Keratinocyte (primary cell): ENCODE data around the gene URGCP. TPM values are rescaled to one million over a fixed set of nuclear protein-coding genes. Genes with fewer than 3 reads are reported as not detected.

Experiments used
- DNase-seq: peaks from one replicate; pipeline ENCODE4 v3.0.0-alpha.2; 2011; ENCODE audit warnings: low read depth, missing footprints, low spot score
- FAIRE-seq: peaks from 2 replicates; lab custom pipeline; 2011; peaks lifted over from hg19 to GRCh38; lab: Jason Lieb, UNC
- H2AFZ ChIP-seq: 2 replicates; pipeline ENCODE4 v1.6.0; 2012; ENCODE audit warnings: low read length, control low read depth, inconsistent platforms; ENCODE audit not compliant: control insufficient read depth
- H3K27ac ChIP-seq: 2 replicates; pipeline ENCODE4 v1.5.1; 2011; ENCODE audit warnings: low read length; ENCODE audit not compliant: control insufficient read depth, insufficient read depth
- H3K27me3 ChIP-seq: 3 replicates; pipeline ENCODE4 v1.6.0; 2011; ENCODE audit warnings: low read length; ENCODE audit not compliant: control insufficient read depth, insufficient read depth; ENCODE audit errors: extremely low read depth
- H3K36me3 ChIP-seq, 2 experiments: 2 replicates in 1 of 2; 3 replicates in 1 of 2; pipeline ENCODE4 v1.5.1; 2011; ENCODE audit warnings: low read length in 2 of 2, mild to moderate bottlenecking in 1 of 2; ENCODE audit not compliant: control insufficient read depth in 2 of 2, insufficient read depth in 2 of 2; ENCODE audit errors: extremely low read depth in 1 of 2
- H3K4me1 ChIP-seq: 3 replicates; pipeline ENCODE4 v1.5.1; 2011; ENCODE audit warnings: low read length; ENCODE audit not compliant: control insufficient read depth, insufficient read depth; ENCODE audit errors: extremely low read depth
- H3K4me2 ChIP-seq: 3 replicates; pipeline ENCODE4 v1.6.0; 2011; ENCODE audit warnings: low read depth, low read length; ENCODE audit not compliant: control insufficient read depth, insufficient read depth; ENCODE audit errors: extremely low read depth
- H3K4me3 ChIP-seq, 3 experiments: fragments of 200-600 bp in 1 of 3; sonication (generic) in 1 of 3; 2 replicates in 2 of 3; 3 replicates in 1 of 3; pipeline ENCODE4 v1.5.1; 2011 to 2016; ENCODE audit warnings: low read length in 3 of 3, mild to moderate bottlenecking in 3 of 3, control low read depth in 2 of 3, inconsistent platforms in 1 of 3, low read depth in 1 of 3, mixed read lengths in 1 of 3, mixed run types in 1 of 3, moderate library complexity in 1 of 3; ENCODE audit not compliant: control insufficient read depth in 2 of 3, insufficient read depth in 2 of 3; ENCODE audit errors: extremely low read depth in 1 of 3
- H3K79me2 ChIP-seq: 2 replicates; pipeline ENCODE4 v1.6.0; 2012; ENCODE audit warnings: low read length; ENCODE audit not compliant: control insufficient read depth, insufficient read depth
- H3K9ac ChIP-seq: 3 replicates; pipeline ENCODE4 v1.6.0; 2011; ENCODE audit warnings: low read length; ENCODE audit not compliant: control insufficient read depth, insufficient read depth; ENCODE audit errors: extremely low read depth
- H3K9me1 ChIP-seq: 3 replicates; pipeline ENCODE4 v1.6.0; 2011; ENCODE audit warnings: low read length; ENCODE audit not compliant: control insufficient read depth, insufficient read depth; ENCODE audit errors: extremely low read depth
- H3K9me3 ChIP-seq: 2 replicates; pipeline ENCODE4 v1.5.1; 2012; ENCODE audit warnings: low read depth, low read length; ENCODE audit not compliant: control insufficient read depth
- H4K20me1 ChIP-seq: 3 replicates; pipeline ENCODE4 v1.6.0; 2011; ENCODE audit warnings: low read length; ENCODE audit not compliant: control insufficient read depth, insufficient read depth; ENCODE audit errors: extremely low read depth
- CTCF ChIP-seq, 3 experiments: IDR thresholded peaks in 1 of 3; conservative IDR thresholded peaks in 1 of 3; optimal IDR thresholded peaks in 1 of 3; 2 replicates in 2 of 3; 3 replicates in 1 of 3; pipeline versions ENCODE3 to v1.5.1; 2011; ENCODE audit warnings: low read length in 3 of 3, mild to moderate bottlenecking in 3 of 3, moderate library complexity in 2 of 3, control low read depth in 1 of 3, inconsistent platforms in 1 of 3; ENCODE audit not compliant: insufficient read depth in 2 of 3; ENCODE audit errors: extremely low read depth in 1 of 3
- EZH2 ChIP-seq: IDR thresholded peaks from one replicate; pipeline ENCODE4 v1.6.1; 2012; ENCODE audit warnings: inconsistent platforms, mild to moderate bottlenecking, low read length, moderate library complexity
- dilution Hi-C: fragments of 300-500 bp; cut with MboI; formaldehyde crosslinking; loops from one replicate; pipeline ENCODE4 v1.7.0; 2020; ENCODE audit warnings: low sequenced_read_pairs; ENCODE audit not compliant: extremely low pct_ligation_motif_present
- polyA plus RNA-seq, 5 experiments: library from polyadenylated mRNA; depleted of rRNA in 3 of 5; stranded (reverse) in 3 of 5; stranded (forward) in 1 of 5; unstranded in 1 of 5; fragments of >200 nt; gene quantifications; 1 replicate in 1 of 5; 2 replicates in 3 of 5; 3 replicates in 1 of 5; pipeline versions ENCODE4 v1.2.1 to v1.2.3, GENCODE V29; 2011 to 2012; ENCODE audit warnings: missing spikeins in 2 of 5, low read depth in 1 of 5, low replicate concordance in 1 of 5

Gene URGCP
- polyA plus RNA-seq, 1 donor (not counting 4 experiments of a cell fraction or from before 2014, with no cell fraction given) = 27.6 TPM

GRCh38 chr7:43888993-43889945 is 17.1 kb downstream of the URGCP start:
- Histone ChIP-seq H3K27me3 (no peaks in the 10 kb centered on the region), H3K27ac (peak overlapping the region; percentile 14)
- dilution Hi-C loops = no loop called here

DNA sequence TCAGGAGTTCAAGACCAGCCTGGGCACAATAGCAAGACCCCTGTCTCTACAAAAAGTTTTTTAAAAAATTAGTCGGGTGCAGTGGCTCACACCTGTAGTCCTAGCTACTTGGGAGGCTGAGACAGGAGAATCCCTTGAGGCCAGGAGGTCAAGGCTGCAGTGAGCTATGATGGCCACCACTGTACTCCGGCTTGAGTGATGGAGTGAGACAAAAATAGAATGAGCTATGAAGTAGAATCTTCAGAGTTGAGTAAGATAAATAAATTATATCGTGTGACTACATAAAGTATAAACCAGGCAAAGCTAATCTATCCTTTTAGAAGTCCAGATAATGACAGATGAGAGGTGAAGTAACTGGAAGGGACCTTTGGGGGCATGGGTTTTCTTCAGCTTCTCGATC is 21.8 kb downstream of the URGCP start:
- H3K27me3 ChIP-seq = no peaks in the 10 kb centered on the region
- no peaks in the 10 kb centered on the region for H3K9me3 ChIP-seq
- dilution Hi-C loops = no loop called here
- DNase-seq (no peak), FAIRE-seq (no peak)
- no peak overlapping the region for H3K27ac ChIP-seq
- no peaks in the 10 kb centered on the region for H3K9me1 ChIP-seq
- TF ChIP-seq EZH2 (no peak), CTCF (optimal IDR thresholded peaks at IDR 0.05 in 1 of 3, IDR thresholded peaks at IDR 0.05 in 1 of 3, conservative IDR thresholded peaks at IDR 0.05 in 1 of 3; ENCODE audit: extremely low read depth in 1 of 3, insufficient read depth in 2 of 3, low read length in 3 of 3) (no peak)
- H3K9ac ChIP-seq = no peak overlapping the region
- no peak overlapping the region for H3K4me2 ChIP-seq
- H3K4me3 ChIP-seq = no peak overlapping the region
- peaks cover 3% of the 10 kb centered on the region for H4K20me1 ChIP-seq
- peaks cover 6% of the 10 kb centered on the region for H3K4me1 ChIP-seq
- no peak overlapping the region for H2AFZ ChIP-seq
- H3K36me3 ChIP-seq = peaks cover 25 to 31% of the 10 kb centered on the region in 2 experiments
- H3K79me2 ChIP-seq = peaks cover 21% of the 10 kb centered on the region

More at GRCh38 chr7:43888993-43889945, 17.1 kb downstream of the URGCP start:
- Histone ChIP-seq H3K4me2 (peak overlapping the region; percentile 5), H2AFZ (no peak overlapping the region), H3K36me3 (peaks cover 11 to 13% of the 10 kb centered on the region in 2 experiments), H3K4me1 (peaks cover 6% of the 10 kb centered on the region), H4K20me1 (peaks cover 3% of the 10 kb centered on the region), H3K9me1 (no peaks in the 10 kb centered on the region), H3K9me3 (no peaks in the 10 kb centered on the region), H3K79me2 (peaks cover 61% of the 10 kb centered on the region), H3K9ac (no peak overlapping the region), H3K4me3 (no peak overlapping the region)
- DNase-seq (no peak), FAIRE-seq (no peak)
- TF ChIP-seq CTCF (optimal IDR thresholded peaks at IDR 0.05 in 1 of 3, IDR thresholded peaks at IDR 0.05 in 1 of 3, conservative IDR thresholded peaks at IDR 0.05 in 1 of 3; ENCODE audit: extremely low read depth in 1 of 3, insufficient read depth in 2 of 3, low read length in 3 of 3) = no peak
- TF ChIP-seq EZH2 = no peak
